ENCODE measurements around the gene ADAM33.

The ADAM33 gene

DNA sequence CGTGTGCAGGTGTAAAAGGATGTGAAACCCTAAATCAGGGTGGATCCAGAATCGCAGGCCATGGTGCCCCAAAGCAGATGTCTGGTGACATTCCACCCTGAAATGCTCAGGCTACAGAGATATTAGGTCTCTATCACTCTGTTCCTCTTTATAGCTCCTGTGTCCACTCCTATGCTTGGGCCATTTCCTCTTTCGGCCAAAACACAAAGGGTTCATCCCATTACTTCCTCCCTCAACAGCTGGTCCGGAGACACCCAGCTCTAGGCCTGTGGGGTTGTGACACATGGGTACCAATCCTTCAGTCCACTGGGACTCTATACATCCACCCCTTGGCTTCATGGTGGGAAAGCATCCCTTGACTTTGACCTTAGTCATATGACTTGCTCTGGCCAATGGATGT is 32.3 kb upstream of the ADAM33 start:
- Histone ChIP-seq H3K9me2 (replicated peaks; ENCODE audit: insufficient read depth, low read length) (no peaks in the 10 kb centered on the region), H3F3A (ENCODE audit: insufficient read depth, low read length) (peaks cover 3% of the 10 kb centered on the region; the same call in 1 of the 2 replicates), H3K27me3 (replicated peaks; ENCODE audit: insufficient read depth, low read length) (no peaks in the 10 kb centered on the region), H3K4me2 (ENCODE audit: low read depth, low read length) (0 out of 2 replicates have a peak overlapping the region, but pooled peaks have one; percentile 31), H3K36me3 (replicated peaks; ENCODE audit: insufficient read depth, low read length) (no peaks in the 10 kb centered on the region), H2AFZ (ENCODE audit: low read length) (peak overlapping the region; percentile 8; the same call in 1 of the 2 replicates), H3K79me2 (ENCODE audit: low read length) (no peaks in the 10 kb centered on the region), H3K4me3 (ENCODE audit: low read length) (no peak overlapping the region), H3K9ac (ENCODE audit: low read length) (no peak overlapping the region), H4K20me1 (ENCODE audit: insufficient read depth, low read length) (no peaks in the 10 kb centered on the region), H3K4me1 (ENCODE audit: low read length) (peaks cover 12% of the 10 kb centered on the region), H3K9me3 (replicated peaks; ENCODE audit: insufficient read depth, low read length) (no peaks in the 10 kb centered on the region), H3K27ac (ENCODE audit: low read length) (no peak overlapping the region)
- peak; percentile 37 for DNase-seq
- TF ChIP-seq, protein P1, sequence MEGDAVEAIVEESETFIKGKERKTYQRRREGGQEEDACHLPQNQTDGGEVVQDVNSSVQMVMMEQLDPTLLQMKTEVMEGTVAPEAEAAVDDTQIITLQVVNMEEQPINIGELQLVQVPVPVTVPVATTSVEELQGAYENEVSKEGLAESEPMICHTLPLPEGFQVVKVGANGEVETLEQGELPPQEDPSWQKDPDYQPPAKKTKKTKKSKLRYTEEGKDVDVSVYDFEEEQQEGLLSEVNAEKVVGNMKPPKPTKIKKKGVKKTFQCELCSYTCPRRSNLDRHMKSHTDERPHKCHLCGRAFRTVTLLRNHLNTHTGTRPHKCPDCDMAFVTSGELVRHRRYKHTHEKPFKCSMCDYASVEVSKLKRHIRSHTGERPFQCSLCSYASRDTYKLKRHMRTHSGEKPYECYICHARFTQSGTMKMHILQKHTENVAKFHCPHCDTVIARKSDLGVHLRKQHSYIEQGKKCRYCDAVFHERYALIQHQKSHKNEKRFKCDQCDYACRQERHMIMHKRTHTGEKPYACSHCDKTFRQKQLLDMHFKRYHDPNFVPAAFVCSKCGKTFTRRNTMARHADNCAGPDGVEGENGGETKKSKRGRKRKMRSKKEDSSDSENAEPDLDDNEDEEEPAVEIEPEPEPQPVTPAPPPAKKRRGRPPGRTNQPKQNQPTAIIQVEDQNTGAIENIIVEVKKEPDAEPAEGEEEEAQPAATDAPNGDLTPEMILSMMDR (IDR thresholded peaks at IDR 0.05; ENCODE audit: low read length) = no peak
- TF ChIP-seq EZH2 (optimal IDR thresholded peaks at IDR 0.05; ENCODE audit: low read depth, low read length) = no peak
- no peak for TF ChIP-seq EZH2phosphoT487 (IDR thresholded peaks at IDR 0.05; ENCODE audit: low read length)

GRCh38 chr20:3712279-3712873 is 30.6 kb upstream of the ADAM33 start, which contains the start of gene SIGLEC1:
Gene SIGLEC1, minus strand, starts transcription at chr20:3712600. Its CDS starts 5,472 bp downstream, at chr20:3707128.
- DNase-seq = no peak
- no peak within 1 kb of the TSS for H3K4me3 ChIP-seq (ENCODE audit: low read length)
- H3K4me1 ChIP-seq (ENCODE audit: low read length) = peaks cover 12% of the 10 kb centered on the region
- no peaks in the 10 kb centered on the region for H3K79me2 ChIP-seq (ENCODE audit: low read length)
- no peaks in the 10 kb centered on the region for H3K36me3 ChIP-seq (replicated peaks; ENCODE audit: insufficient read depth, low read length)
- no peaks in the 10 kb centered on the region for H3K27me3 ChIP-seq (replicated peaks; ENCODE audit: insufficient read depth, low read length)
- H3K4me2 ChIP-seq (ENCODE audit: low read depth, low read length) = no peak within 1 kb of the TSS
- no peaks in the 10 kb centered on the region for H4K20me1 ChIP-seq (ENCODE audit: insufficient read depth, low read length)
- H3K9me2 ChIP-seq (replicated peaks; ENCODE audit: insufficient read depth, low read length) = no peaks in the 10 kb centered on the region
- no peak within 1 kb of the TSS for H3K27ac ChIP-seq (ENCODE audit: low read length)
- no peaks in the 10 kb centered on the region for H3K9me3 ChIP-seq (replicated peaks; ENCODE audit: insufficient read depth, low read length)
- H3K9ac ChIP-seq (ENCODE audit: low read length) = no peak within 1 kb of the TSS
- TF ChIP-seq EZH2 (optimal IDR thresholded peaks at IDR 0.05; ENCODE audit: low read depth, low read length) = no peak
- no peak for TF ChIP-seq EZH2phosphoT487 (IDR thresholded peaks at IDR 0.05; ENCODE audit: low read length)
- TF ChIP-seq, protein P1 (IDR thresholded peaks at IDR 0.05; ENCODE audit: low read length) = no peak
- no peak within 1 kb of the TSS for H2AFZ ChIP-seq (ENCODE audit: low read length)
- H3F3A ChIP-seq (ENCODE audit: insufficient read depth, low read length) = peaks cover 3% of the 10 kb centered on the region; the same call in 1 of the 2 replicates

DNA sequence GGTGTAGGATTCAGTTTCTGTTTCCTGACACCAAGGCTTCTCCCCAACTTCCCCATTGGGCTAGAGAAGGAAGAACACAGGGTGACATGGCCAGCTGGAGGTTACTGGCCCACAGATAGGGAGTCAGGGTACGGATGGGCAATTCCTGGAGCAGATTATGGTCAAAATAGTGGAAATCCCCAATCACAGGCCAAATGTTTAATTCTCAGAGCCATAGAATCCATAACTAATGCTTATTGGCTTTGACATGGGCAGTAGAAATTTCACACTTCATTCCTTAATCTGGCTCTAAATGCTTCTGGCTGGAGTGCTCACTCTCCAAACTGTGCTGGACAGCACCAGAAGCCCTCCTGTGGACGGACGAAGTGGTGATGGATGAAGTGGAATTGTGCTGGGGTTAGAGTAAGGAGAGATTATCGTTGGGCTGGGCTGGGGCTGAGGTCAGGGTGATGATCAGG is 29.7 kb upstream of the ADAM33 start:
- Histone ChIP-seq H4K20me1 (ENCODE audit: insufficient read depth, low read length) (no peaks in the 10 kb centered on the region), H3K9ac (ENCODE audit: low read length) (no peak overlapping the region), H3K4me1 (ENCODE audit: low read length) (peaks cover 12% of the 10 kb centered on the region), H3F3A (ENCODE audit: insufficient read depth, low read length) (peaks cover 3% of the 10 kb centered on the region; the same call in 1 of the 2 replicates), H3K79me2 (ENCODE audit: low read length) (no peaks in the 10 kb centered on the region), H3K36me3 (replicated peaks; ENCODE audit: insufficient read depth, low read length) (no peaks in the 10 kb centered on the region), H3K9me2 (replicated peaks; ENCODE audit: insufficient read depth, low read length) (no peaks in the 10 kb centered on the region), H3K4me3 (ENCODE audit: low read length) (no peak overlapping the region), H3K4me2 (ENCODE audit: low read depth, low read length) (no peak overlapping the region), H3K27ac (ENCODE audit: low read length) (no peak overlapping the region), H3K27me3 (replicated peaks; ENCODE audit: insufficient read depth, low read length) (no peaks in the 10 kb centered on the region), H3K9me3 (replicated peaks; ENCODE audit: insufficient read depth, low read length) (no peaks in the 10 kb centered on the region), H2AFZ (ENCODE audit: low read length) (no peak overlapping the region)
- no peak for DNase-seq
- TF ChIP-seq, protein P1 (IDR thresholded peaks at IDR 0.05; ENCODE audit: low read length) = no peak
- TF ChIP-seq EZH2phosphoT487 (IDR thresholded peaks at IDR 0.05; ENCODE audit: low read length) (no peak), EZH2 (optimal IDR thresholded peaks at IDR 0.05; ENCODE audit: low read depth, low read length) (no peak)
